Astrocyte (in vitro differentiated cells and primary cell): Measurements from ENCODE around the gene ABHD13.

Source experiments
- CTCF ChIP-seq: IDR thresholded peaks from 2 replicates; pipeline ENCODE4 v1.5.1; 2011; ENCODE audit warnings: low read depth, mild to moderate bottlenecking, inconsistent platforms, low read length, moderate library complexity; ENCODE audit not compliant: insufficient read depth
- EZH2 ChIP-seq: IDR thresholded peaks from 2 replicates; pipeline ENCODE4 v1.6.1; 2012; ENCODE audit warnings: mild to moderate bottlenecking, low read length, inconsistent platforms; ENCODE audit not compliant: insufficient read depth

GRCh38 chr13:108195861-108196260 is 22.3 kb upstream of the ABHD13 start:
- TF ChIP-seq CTCF (no peak), EZH2 (no peak)
